Thyroid gland (tissue), 4 donors: ENCODE measurements around the gene PDGFA.

ENCODE experiments used
- POLR2A ChIP-seq, 2 donors: fragments of 450-650 bp; IDR thresholded peaks; one replicate each; pipeline ENCODE4 v1.6.1; 2017; ENCODE audit warnings: antibody characterized with exemption in 2 of 2, mild to moderate bottlenecking in 2 of 2, moderate library complexity in 1 of 2
- TF ChIP-seq, protein P1 (sequence below), 6 experiments: fragments of 200-600 bp in 3 of 6; fragments of 450-650 bp in 3 of 6; sonication (generic) in 3 of 6; IDR thresholded peaks; one replicate each; pipeline ENCODE4 v1.5.1; 2016 to 2019; ENCODE audit warnings: antibody characterized with exemption in 6 of 6, mild to moderate bottlenecking in 2 of 6, inconsistent platforms in 1 of 6, moderate library complexity in 1 of 6

DNA sequence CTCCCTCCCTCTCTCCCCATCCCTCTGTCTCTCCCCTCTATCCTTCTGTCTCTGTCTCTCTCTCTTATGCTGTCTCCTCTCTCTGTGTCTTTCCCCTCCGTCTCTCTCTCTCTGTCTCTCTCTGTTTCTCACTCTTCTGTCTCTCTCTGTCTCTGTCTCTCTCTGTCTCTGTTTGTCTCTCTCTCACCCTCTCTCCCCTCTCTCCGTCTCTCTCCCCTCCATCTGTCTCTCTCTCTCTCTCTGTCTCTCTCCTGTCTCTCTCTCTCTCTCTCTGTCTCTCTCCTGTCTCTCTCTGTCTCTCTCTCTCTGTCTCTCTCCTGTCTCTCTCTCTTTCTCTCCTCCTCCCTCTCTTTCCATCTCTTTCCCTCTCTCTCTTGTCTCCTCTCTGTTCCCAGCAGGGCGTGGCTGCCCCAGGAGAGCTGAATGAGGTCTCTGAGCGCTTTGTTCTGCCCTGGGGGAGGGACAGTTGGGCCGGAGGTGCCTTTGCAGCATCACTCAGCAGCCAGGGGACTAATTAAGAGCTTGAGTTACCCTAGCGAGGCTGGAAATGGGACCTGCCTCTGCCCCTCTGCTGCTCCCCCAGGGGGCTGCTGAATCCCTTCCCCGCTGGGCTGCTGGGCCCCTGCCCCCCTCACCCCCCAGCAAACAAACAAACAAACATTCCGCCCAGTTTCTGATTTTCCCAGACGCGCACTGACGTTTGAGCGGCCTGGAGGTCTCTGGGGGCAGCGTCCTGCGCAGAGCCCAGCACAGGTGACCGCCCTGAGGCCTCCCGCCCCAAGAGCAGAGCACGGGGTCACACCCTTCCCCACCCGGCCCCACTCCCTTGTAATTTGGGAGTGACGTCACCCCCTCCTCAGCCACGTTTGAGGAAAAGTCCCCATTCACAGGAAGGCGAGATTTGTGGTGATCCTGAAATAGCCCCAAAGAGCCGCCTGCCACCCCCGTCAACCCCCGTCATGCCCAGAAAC, 68.1 kb downstream of the PDGFA start:
- TF ChIP-seq, protein P1, sequence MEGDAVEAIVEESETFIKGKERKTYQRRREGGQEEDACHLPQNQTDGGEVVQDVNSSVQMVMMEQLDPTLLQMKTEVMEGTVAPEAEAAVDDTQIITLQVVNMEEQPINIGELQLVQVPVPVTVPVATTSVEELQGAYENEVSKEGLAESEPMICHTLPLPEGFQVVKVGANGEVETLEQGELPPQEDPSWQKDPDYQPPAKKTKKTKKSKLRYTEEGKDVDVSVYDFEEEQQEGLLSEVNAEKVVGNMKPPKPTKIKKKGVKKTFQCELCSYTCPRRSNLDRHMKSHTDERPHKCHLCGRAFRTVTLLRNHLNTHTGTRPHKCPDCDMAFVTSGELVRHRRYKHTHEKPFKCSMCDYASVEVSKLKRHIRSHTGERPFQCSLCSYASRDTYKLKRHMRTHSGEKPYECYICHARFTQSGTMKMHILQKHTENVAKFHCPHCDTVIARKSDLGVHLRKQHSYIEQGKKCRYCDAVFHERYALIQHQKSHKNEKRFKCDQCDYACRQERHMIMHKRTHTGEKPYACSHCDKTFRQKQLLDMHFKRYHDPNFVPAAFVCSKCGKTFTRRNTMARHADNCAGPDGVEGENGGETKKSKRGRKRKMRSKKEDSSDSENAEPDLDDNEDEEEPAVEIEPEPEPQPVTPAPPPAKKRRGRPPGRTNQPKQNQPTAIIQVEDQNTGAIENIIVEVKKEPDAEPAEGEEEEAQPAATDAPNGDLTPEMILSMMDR (IDR thresholded peaks at IDR 0.05): no peak
- no peak for TF ChIP-seq POLR2A (IDR thresholded peaks at IDR 0.05)
